Fibroblast of lung (primary cell): Measurements from ENCODE around the gene MICU1. TPM values are rescaled to one million over a fixed set of nuclear protein-coding genes. Genes with fewer than 3 reads are reported as not detected.

Source experiments
- DNase-seq, 2 donors: peaks; one replicate each; pipeline versions ENCODE4 v3.0.0 to v3.0.0-alpha.2; 2010; ENCODE audit warnings: low read depth in 2 of 2
- H2AFZ ChIP-seq: 2 replicates; pipeline ENCODE4 v1.5.1; 2012; ENCODE audit warnings: low read length, control low read depth, inconsistent platforms
- H3K27ac ChIP-seq: 2 replicates; pipeline ENCODE4 v1.5.1; 2011; ENCODE audit warnings: low read length, control low read depth; ENCODE audit not compliant: insufficient read depth
- H3K27me3 ChIP-seq: 2 replicates; pipeline ENCODE4 v1.5.1; 2011; ENCODE audit warnings: mild to moderate bottlenecking, low read length; ENCODE audit not compliant: control insufficient read depth, insufficient read depth
- H3K36me3 ChIP-seq: 2 replicates; pipeline ENCODE4 v1.5.1; 2011; ENCODE audit warnings: low read length; ENCODE audit not compliant: control insufficient read depth, insufficient read depth
- H3K4me1 ChIP-seq: 2 replicates; pipeline ENCODE4 v1.5.1; 2011; ENCODE audit warnings: low read length; ENCODE audit not compliant: control insufficient read depth, insufficient read depth; ENCODE audit errors: extremely low read depth
- H3K4me2 ChIP-seq: 2 replicates; pipeline ENCODE4 v1.5.1; 2011; ENCODE audit warnings: low read length, control low read depth; ENCODE audit not compliant: insufficient read depth; ENCODE audit errors: extremely low read depth
- H3K4me3 ChIP-seq, 4 experiments: fragments of 200-600 bp in 1 of 4; sonication (generic) in 1 of 4; replicated peaks in 1 of 4; 2 replicates each; pipeline ENCODE4 v1.5.1; 2011 to 2016; ENCODE audit warnings: low read length in 4 of 4, low read depth in 3 of 4, mild to moderate bottlenecking in 3 of 4, control low read depth in 2 of 4, inconsistent platforms in 1 of 4, mixed read lengths in 1 of 4; ENCODE audit not compliant: insufficient read depth in 1 of 4; ENCODE audit errors: control extremely low read depth in 1 of 4
- H3K79me2 ChIP-seq: 2 replicates; pipeline ENCODE4 v1.5.1; 2012; ENCODE audit warnings: mild to moderate bottlenecking, low read length, inconsistent platforms; ENCODE audit not compliant: control insufficient read depth, insufficient read depth
- H3K9ac ChIP-seq: 2 replicates; pipeline ENCODE4 v1.5.1; 2011; ENCODE audit warnings: mild to moderate bottlenecking, low read length, control low read depth; ENCODE audit not compliant: insufficient read depth
- H3K9me3 ChIP-seq: 2 replicates; pipeline ENCODE4 v1.5.1; 2012; ENCODE audit warnings: low read depth, low read length; ENCODE audit not compliant: control insufficient read depth, insufficient read depth
- H4K20me1 ChIP-seq: 2 replicates; pipeline ENCODE4 v1.5.1; 2011; ENCODE audit warnings: low read length; ENCODE audit not compliant: control insufficient read depth, insufficient read depth; ENCODE audit errors: extremely low read depth
- CTCF ChIP-seq, 2 donors: IDR thresholded peaks in 1 of 2; conservative IDR thresholded peaks in 1 of 2; 1 replicate in 1 of 2; 2 replicates in 1 of 2; pipeline ENCODE4 v1.5.1; 2011 to 2012; ENCODE audit warnings: low read length in 2 of 2, control low read depth in 1 of 2, inconsistent platforms in 1 of 2, low read depth in 1 of 2, mild to moderate bottlenecking in 1 of 2
- EZH2 ChIP-seq: IDR thresholded peaks from 2 replicates; pipeline ENCODE4 v1.5.1; 2012; ENCODE audit warnings: low read length, control low read depth, mild to moderate bottlenecking; ENCODE audit errors: missing control alignments
- polyA plus RNA-seq, 2 donors: library from polyadenylated mRNA; depleted of rRNA in 1 of 2; stranded (reverse) in 1 of 2; unstranded in 1 of 2; fragments of >200 nt; gene quantifications; 2 replicates each; pipeline ENCODE4 v1.2.1, GENCODE V29; 2011 to 2012; ENCODE audit warnings: missing spikeins in 1 of 2
- total RNA-seq: library from RNA; depleted of rRNA; stranded (reverse); fragments of >200 nt; gene quantifications from 2 replicates; pipeline ENCODE4 v1.2.1, GENCODE V29; 2014

The MICU1 gene
- total and polyA plus RNA-seq, 2 donors (not counting 1 experiment from before 2014, with no cell fraction given) = 83.2 to 83.3 TPM

- no peak overlapping the region for H2AFZ ChIP-seq
- no peaks in the 10 kb centered on the region for H3K4me1 ChIP-seq
- DNase-seq = no peak
- H4K20me1 ChIP-seq = no peaks in the 10 kb centered on the region
- H3K9me3 ChIP-seq = no peaks in the 10 kb centered on the region
- H3K36me3 ChIP-seq = no peaks in the 10 kb centered on the region
- no peak for TF ChIP-seq EZH2
- TF ChIP-seq CTCF (conservative IDR thresholded peaks at IDR 0.05 in 1 of 2, IDR thresholded peaks at IDR 0.05 in 1 of 2; ENCODE audit: low read depth in 1 of 2, low read length in 2 of 2) = no peak
- no peak overlapping the region for H3K4me3 ChIP-seq
- H3K9ac ChIP-seq = no peak overlapping the region
- no peak overlapping the region for H3K27ac ChIP-seq
- no peak overlapping the region for H3K4me2 ChIP-seq
- H3K27me3 ChIP-seq = no peaks in the 10 kb centered on the region
- no peaks in the 10 kb centered on the region for H3K79me2 ChIP-seq
These were observed 236.9 kb downstream of the MICU1 start for GRCh38 chr10:72389014-72389413.

- Histone ChIP-seq H3K27me3 (no peaks in the 10 kb centered on the region), H3K9me3 (no peaks in the 10 kb centered on the region), H4K20me1 (no peaks in the 10 kb centered on the region), H3K4me3 (no peak overlapping the region), H3K4me1 (no peaks in the 10 kb centered on the region), H3K9ac (no peak overlapping the region), H2AFZ (no peak overlapping the region), H3K4me2 (no peak overlapping the region), H3K36me3 (no peaks in the 10 kb centered on the region), H3K79me2 (no peaks in the 10 kb centered on the region), H3K27ac (no peak overlapping the region)
- TF ChIP-seq EZH2 (no peak), CTCF (conservative IDR thresholded peaks at IDR 0.05 in 1 of 2, IDR thresholded peaks at IDR 0.05 in 1 of 2; ENCODE audit: low read depth in 1 of 2, low read length in 2 of 2) (no peak)
- DNase-seq = no peak
These were observed 237.8 kb downstream of the MICU1 start for GRCh38 chr10:72388062-72388461.

- TF ChIP-seq EZH2 (no peak), CTCF (conservative IDR thresholded peaks at IDR 0.05 in 1 of 2, IDR thresholded peaks at IDR 0.05 in 1 of 2; ENCODE audit: low read depth in 1 of 2, low read length in 2 of 2) (no peak)
- Histone ChIP-seq H3K9ac (no peak overlapping the region), H3K79me2 (no peaks in the 10 kb centered on the region), H3K36me3 (no peaks in the 10 kb centered on the region), H3K27me3 (no peaks in the 10 kb centered on the region), H4K20me1 (no peaks in the 10 kb centered on the region), H3K4me1 (no peaks in the 10 kb centered on the region), H3K4me2 (no peak overlapping the region), H3K4me3 (no peak overlapping the region), H3K9me3 (no peaks in the 10 kb centered on the region), H3K27ac (no peak overlapping the region), H2AFZ (no peak overlapping the region)
- DNase-seq = peak in 1 of 2 donors; percentile 50
These were observed 238.8 kb downstream of the MICU1 start for GRCh38 chr10:72386916-72387586.
